CD4-positive, alpha-beta T cell treated with Interleukin-6 at 100 ng/mL for 8 hours (primary cell): ENCODE measurements around the gene NPAS3.

Source experiments
- DNase-seq: peaks from one replicate; pipeline ENCODE4 v3.0.0-alpha.2; 2020; ENCODE audit warnings: mixed read lengths, low spot score

NPAS3 gene

DNA sequence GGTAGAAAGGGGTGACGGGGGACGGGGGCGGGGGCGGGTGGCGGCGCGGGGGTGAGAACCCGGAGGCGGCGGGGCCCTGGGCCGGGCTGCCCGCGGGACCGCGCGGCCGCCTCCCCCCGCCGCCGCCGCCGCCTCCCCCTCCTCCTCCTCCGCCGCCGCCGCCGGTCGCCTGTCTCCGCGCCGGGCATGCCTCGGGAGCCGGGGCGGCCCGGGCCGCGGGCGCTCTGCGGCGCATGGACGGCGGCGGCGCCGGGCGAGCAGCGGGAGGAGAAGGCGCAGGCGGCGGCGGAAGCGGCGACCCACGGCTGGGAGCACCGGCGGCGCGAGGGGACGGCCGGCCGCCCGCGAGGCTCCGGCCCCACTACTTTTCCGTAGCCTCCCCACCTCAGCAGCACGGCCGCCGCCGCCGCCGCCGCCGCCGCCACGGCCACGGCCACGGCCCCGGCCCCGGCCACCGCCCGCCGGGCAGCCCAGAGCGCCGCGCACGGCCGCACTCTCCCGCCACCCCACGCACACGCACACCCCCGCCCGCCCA, at the start of gene NPAS3:
Gene NPAS3, plus strand, starts transcription at position 161 of the 535 bp plus-strand sequence.
- DNase-seq = no peak

DNA sequence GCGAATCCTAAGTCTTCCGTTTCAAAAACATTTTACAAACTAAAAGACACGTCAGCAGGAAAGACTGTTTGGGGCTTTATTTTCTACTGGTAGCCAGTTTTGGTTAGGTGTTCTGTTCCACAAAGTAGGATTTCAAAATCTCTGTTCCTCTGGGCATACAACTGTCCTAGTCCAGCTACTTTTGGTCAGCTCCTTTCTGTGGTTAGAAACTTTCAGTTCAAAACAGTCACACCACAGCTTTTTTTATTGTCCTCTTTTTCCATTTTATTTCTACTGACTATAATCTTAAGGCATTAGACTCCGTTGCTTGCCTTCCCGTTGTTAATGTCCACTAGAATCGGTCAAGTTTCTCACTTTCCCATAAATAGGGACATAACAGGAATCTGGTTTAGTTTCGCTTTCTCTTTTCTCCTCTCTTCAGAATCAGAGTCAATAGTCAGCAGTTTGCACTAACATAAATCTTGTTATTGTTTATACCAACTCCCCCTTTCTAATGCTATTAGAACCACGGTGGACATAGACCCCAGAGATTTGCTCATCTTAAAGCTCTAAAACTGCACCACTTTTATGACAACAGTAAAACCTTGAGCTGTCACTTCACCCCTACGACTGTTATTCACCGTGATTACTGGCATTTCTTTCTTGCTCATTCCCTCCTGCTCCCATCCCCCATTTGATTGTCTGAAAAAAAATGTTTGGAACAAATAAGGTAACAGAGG, 41.5 kb upstream of the NPAS3 start:
- DNase-seq = no peak

DNA sequence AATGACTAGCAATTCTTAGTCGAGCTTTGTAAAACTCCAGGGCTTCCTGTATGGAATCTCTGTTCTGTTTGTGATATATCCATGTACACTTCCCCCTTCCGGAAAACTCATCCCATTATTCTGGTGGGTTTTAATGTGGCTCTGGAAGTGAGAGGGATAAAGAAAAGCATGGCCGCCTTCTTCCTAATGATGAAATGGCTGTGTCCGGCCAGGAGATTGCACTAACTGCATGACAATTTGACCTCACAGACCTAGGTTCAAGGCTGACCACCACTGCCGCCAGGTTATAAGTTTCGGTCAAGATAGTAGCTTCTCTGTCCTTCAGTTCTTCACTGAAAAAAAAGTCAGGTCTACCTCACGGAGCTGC, 41.0 kb upstream of the NPAS3 start:
- no peak for DNase-seq

DNA sequence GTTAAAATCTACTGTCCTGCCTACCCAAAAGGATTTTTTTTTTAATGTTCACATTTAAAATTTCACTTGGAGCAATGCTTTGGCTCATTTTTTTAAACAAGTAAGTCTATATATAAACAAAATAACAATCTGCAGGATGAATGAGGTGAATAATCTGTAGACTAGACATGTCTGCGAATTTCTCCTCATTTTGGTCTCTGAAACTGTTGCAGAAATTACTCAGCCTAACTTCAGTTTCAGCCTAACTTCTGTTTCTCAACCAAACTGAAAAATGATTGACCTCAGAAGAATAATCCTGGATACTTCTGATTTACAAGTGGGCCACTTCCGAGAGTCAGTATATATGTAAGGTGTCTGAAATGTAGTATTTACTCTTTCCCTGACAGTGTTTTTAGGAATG, 39.8 kb upstream of the NPAS3 start:
- no peak for DNase-seq

DNA sequence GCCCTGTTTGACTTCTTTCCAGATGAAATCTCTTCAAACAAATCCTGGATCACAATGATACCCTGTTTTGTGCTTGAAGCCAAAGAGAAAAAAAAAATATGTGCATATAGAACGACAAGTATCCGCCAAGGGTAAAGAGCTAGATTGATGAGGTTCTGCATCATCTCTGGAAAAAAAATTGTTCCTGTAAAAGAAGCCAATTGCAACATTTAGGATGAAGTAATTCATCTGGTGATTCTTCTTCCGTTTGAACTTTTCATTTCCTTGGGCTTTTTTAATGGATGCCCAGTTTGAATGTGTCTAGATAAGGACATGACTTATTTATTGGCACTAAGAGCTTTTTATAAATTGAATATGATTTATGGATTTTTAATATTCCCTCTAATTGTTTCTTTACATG, 38.1 kb upstream of the NPAS3 start:
- DNase-seq = no peak

DNA sequence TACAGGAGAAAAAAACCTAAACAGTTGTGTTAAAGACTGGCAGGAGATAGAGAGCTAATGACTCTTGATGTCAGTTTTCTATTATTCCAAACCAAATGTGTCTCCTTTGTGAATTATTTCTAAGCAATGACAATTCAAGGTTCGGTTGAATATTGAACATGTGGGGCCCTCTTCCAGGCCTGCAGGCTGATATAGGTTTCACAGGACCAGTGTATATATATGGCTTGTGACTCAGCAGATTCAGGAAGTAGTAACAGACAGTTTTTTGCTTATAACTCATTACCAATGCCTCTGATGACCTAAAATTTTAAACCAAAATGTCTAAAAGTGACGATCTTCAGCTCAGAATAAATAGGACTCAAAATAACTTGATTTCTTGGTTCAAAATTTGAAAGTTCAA, 33.7 kb upstream of the NPAS3 start:
- no peak for DNase-seq

DNA sequence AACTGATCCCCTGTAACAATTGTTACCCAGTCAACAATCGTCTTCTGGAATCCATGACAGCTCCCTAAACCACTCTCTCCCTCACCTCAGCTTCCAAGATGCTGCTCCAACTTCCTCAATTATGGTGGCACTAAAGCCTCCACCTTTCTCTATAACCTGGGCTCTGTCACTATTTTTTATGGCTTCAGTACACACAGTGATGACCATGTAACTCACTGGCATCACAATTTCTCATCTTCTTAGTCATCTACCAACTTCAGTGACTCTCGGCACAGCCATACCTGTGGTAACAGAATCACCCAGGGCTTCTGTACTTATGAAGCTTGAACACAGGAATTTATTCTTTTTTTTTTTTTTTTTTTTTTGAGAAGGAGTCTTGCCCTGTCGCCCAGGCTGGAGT, 32.0 kb upstream of the NPAS3 start:
- DNase-seq = no peak

DNA sequence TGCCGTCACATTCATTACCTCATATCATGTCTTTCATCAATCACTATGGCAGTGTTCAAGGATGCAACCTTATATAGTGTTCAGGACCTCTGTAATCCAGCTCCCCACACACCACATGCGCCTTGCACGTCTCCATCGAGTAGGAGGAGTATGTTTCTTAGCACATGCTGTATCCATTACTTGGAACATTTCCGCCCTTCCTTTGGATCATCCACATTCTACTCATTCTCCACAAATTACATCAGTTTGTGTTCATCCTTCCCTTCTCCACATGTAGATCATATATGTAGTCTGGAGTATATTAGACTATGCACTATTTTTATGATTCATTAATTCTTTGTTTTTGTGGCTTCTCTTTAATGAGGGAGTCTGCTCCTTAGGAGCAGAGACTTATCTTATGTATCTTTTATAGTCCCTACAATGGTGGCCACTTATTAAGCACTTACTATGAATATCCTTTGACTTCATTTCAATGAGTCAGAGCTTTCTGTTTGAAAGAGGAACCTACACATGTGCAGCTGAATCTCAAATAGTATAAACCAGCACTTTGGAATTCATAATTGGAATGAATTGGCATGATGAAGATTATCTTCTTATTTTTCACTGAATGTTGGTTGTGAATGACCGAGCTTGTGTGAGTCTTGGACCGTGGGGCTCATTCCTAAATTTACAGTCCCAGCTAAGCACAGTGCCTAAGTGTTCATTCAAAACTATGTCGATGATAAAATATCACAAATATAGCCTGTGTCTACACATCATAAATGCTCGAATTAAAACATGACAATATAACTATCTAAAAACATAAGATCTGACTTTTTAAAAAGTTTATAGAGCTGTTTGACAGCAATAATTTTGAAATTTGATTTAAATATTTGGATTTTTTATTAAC, 30.2 kb upstream of the NPAS3 start:
- DNase-seq = no peak

DNA sequence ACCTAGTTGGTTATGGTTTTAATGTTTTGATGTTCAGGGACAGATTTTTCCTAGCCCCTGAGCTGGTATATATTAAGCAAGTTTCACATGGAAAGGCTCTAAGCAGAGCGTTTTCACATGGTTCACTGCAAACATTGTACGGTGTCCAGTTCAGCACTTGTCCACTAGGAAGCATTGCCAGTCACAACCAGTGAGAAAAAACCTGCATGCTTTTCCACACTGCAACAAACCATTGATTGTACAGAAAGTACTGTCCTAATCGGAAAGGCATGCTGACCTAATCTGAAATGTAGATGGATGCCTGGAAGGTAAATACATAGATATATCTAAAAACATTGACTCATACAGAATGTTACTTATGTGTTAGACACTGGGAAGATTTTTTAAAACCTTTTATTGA, 25.0 kb upstream of the NPAS3 start:
- DNase-seq = no peak

DNA sequence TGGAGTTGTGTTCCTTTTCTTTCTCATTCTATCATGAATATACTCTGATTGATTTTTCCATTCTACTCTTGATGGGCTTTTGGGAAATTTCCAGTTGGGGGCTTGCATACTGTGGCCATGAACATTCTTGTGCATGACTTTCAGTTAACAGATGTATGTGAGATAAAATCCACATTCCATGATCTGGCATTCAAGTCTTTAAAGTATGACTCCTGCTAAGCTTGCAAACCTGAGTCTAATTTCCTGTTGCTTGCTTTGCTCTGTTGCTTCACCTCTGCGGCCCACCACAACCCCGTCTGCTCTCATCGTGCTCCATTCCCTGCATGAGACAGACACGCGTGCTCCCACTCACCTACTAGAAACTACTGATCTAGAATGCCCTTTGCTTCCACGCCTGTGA, 24.3 kb upstream of the NPAS3 start:
- no peak for DNase-seq

DNA sequence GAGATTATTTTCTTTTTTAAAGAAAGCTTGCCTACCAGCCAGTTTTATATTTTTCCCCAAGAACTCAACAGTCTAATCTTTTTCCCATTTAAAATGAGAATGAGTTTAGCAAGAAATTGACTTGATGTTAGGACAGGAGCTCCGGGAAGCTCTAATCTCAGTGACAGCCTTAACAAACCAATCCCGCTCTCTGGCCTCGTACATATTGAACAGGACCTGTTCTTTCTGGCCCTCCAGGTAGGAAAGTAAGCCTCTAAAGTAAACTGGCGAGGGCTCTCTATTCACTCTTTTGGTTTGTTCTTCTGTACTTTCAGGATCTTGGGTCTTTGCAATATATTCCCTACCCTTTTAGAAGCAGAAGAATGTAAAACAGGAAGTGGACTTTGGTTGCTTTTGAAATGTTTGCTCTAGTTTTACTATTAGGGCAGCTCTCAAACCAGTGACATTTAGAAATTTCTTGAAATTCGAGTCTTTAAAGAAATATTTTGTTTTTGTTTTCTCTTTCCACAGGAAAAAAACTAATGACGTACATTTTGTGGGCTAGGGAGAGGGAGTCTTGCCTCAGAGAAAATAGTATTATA, 17.9 kb upstream of the NPAS3 start:
- no peak for DNase-seq

DNA sequence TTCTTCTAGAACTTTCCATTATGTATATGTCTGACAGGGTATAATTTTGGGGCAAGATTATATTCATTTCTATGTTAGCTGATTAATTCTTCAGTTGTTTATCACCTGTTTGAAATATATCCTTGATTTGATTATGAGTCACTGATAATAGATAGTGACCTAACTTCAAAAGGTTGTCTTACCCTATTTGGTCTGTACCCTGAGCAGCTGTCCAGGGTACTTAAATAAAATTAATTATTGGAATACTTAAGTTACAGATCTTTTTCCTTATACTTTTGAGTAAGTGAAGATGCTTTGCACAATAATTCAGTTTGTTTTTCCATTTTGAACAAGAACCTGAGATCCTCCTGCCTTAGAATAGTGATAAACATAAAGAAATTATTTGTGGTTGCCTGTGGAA, 13.2 kb upstream of the NPAS3 start:
- no peak for DNase-seq

DNA sequence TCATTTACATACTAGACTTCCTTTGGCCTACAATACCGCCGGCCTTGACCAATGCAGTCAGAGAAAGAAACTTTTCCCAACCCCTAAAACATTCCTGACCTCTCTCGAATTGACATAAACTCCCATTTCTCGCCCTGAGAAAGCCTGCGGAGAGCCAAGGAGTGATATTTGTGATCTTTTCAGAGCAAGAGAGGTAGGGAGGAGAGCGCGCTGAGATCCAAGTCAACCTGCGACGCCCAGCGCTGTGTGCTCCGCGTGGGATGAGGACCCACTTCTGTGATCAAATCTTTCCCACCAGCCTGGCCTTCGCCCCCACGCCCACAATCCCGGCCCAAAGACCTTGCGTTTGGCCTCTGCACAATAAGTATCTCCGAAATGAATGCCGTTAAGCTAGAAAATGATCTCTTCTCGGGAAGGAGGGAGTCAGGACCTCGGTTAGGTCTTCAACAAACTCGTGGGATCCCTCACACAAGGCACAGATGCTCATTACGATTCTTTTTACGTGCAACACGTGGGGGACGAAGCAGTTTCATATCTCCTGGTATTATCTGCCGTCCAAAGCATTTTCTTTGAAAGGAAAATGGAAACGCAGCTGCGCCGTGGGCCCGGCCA, 6.3 kb upstream of the NPAS3 start:
- DNase-seq = no peak

DNA sequence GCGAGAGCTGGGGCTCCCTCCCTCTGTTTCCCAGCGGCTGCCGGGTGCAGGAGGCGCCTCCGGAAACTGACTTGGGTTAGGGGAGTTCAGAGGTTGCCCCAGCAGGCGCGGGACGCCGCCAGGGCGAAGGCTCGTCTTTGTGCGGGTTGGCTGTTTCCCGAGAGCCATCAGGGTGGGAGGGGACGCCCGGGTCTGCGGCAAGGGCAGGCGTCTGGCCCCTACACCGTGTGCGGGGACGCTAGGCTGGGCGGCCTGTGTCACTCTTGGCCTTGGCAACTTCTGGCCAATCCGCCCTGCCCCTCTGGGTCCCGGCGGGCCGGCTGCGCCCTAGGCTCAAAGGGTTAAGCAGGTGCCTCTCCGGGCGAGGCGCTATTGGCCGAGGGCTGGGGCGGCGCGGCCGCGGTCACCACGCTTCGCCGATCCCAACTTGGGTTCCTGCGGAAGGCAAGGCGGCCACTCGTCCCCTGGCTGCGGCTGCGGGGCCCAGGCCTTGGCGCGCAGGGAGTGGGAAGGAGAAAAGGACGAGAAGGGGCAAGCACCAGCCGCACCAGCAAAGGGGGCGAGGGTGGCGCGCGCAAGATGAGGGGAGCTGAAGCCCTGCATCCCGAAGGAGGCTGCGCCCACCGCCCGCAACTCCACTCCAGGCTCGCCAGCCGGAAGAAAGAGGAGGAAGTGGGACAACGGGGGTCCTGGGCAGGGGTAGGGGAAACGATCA, 5.6 kb upstream of the NPAS3 start:
- no peak for DNase-seq

DNA sequence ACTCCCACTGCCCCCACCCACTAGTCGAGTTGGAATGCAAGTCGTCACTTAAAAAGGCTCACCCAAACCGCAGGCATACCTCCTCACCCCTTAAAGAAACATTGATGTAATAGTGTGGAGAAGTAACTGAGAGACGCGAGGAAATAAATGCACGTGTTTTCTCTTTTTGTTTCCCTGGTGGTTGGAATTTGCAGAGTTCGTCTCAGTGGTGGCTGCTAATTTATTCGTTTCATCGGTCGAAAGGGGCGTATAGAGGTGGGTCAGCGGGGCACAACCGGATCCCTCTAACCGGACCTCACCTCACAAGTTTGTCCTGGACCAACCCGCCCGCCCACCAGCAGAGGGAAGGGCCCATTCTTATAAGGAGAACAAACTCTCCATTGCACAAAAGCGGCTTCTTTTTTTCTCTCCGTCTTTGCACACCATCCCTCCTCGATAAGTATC, 5.0 kb upstream of the NPAS3 start:
- no peak for DNase-seq

DNA sequence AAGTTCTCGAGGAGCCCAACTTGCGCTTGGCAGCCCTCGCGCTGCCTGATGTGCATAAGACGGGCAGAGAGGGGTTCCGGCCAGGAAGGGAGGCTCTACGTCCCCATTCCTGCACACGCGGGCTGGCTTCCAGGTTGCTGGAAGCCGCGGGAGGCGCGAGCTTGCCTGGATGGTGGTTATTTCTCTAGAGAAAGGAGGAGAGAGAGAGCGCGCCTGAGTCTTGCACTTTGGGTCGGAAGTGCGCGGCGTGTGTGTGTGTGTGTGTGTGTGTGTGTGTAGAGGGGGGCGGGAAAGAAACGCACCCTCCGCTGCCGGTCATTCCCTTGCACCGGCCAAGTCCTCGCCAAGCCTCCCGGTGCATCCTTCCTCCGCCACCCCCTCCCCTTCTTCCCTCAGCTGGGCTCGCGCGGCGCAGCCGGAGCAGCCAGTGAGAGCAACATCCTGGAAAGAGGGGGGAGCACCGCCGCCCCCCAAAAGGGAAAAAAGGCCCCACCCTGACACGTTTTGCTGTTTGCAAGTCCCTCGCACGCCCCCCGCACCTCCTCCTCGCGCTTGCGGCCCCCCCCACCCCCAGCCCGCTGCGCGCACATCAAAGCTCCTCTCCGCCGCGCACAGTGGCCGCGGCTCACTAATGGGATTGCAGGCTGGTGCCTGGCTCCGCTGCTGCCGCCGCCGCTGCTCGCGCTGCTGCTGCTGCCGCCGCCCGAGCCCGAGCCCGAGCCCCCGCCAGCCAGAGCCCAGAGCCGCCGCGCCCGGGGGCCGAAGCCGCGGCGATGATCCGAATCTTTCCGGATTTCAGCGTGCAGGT, 4.4 kb upstream of the NPAS3 start:
- no peak for DNase-seq

DNA sequence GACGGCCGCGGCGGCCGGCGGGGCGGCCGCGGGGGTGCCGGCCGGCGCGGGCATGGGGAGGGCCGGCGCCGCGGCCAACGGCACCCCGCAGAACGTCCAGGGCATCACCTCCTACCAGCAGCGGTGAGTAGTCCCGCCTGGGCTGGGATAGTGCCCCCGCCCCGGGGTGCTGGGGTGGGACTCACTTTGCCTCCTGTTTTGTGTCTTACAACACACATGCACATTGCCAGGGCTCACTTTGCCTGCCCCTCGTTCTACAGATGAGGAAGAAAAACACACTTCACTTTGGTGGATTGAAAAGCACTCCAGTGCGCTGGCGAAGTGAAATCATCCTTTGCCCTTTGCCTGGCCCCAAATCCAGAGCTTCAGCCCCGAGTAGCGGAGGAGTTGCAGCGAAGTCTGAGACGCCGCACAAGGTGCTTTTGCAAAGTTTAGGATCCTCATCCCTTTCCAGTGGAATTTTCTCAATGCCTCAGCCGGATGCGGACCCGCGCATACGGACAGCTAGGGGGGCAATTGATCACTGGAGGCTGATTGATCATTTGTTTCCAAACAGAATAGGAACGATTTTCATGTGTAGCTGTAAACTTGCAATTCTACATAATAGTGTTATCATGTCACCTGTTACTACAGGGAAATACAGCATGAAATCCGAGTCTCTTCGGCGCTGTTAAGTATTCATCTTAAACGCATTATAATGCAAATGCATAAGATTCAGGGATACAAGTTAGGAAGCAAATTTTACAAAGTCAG, 3.6 kb upstream of the NPAS3 start:
- no peak for DNase-seq

DNA sequence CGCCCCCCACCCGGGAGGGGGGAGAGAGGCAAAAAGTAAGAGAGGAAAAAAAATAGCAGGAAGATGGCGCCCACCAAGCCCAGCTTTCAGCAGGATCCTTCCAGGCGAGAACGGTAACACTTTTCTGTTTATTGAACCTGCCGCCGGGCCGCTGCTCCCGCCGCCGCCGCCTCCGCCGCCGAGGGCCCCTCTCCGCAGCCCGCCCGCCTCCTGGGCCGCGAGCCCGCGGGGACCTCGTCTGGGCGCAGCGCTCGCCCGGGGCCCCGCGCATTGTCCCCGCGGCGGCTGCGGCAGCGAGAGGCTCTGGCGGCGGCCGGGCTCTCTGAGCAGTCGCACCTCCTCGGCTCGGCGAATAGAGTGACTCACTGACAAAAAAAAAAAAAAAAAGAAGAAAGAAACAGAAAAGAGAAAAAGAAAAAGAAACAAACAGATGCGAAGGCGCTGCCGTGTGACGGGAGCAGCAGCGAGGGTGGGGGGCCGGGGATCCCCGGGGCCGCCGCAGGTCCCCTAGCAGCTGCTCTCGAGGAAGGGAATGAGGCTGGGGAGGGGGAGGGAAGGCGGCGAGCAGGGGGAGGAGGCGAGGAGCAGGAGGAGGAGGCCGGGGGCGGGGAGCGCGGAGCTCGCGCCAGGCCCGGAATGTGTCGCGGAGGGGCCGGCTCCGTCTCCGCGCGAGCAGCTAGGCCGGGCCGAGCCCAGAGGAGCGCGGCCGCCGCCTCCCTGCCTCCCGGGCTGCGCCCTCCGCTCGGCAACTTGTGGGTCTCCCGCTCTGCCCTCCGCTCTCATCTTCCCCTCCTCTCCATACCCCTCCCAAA, 781 bp downstream of the NPAS3 start:
- DNase-seq = no peak

DNA sequence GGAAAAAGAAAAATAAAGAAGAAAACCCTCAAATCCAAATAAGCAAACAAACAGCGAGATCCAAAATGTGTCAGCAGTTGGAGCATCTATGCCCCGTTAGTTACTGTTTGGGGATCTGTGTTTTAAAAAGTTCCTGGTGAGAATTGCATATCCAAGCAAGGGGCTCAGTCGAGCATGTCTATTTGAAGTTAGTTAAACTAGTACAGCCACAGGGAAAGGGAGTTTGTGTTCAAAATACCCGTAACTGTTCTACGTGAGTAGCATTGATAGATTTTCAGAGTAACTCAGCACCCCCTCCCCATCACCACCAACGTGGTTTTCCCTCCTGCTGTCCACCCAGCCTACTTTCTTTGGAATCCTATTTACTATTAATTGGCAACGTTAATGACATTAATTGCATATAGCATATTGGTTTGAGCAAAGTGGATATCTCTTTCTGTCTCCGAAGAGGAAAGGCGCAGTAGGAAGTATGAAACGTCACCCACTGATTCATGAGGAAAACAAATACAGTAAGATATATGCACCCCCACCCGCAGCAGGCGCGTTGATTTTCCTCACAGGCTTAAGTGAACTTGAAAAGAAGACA, 1.5 kb downstream of the NPAS3 start:
- DNase-seq = no peak
